CD4-positive, alpha-beta T cell treated with Interferon gamma for 1 hour (primary cell): Measurements from ENCODE around the gene CLDN17.

Experiments
- DNase-seq: peaks from one replicate; pipeline ENCODE4 v3.0.0-alpha.2; 2020

Gene CLDN17

DNA sequence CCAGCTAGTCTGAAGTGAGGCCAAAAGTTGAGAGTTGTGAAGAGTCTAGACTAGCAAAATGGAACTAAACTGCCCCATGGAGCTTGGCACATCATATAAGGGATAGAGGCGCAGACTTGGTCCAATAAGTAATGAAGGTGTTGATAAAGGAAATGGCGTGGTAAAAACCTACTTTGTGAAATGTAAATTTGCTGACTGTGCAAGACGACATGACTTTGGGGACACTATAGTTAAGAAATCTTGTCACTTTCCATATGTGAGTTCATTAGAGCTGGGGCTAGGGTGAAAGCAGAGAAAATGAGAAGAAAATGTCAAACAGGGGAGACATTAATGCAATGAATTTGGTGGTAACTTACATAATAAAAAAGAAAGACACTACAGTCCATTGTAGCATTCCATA, 50.1 kb downstream of the CLDN17 start:
- no peak for DNase-seq
